ENCODE data around the gene MTMR11. TPM values are rescaled to one million over a fixed set of nuclear protein-coding genes. Genes with fewer than 3 reads are reported as not detected.
"Not testable (repeated sequence)": the region's sequence is repeated elsewhere in the genome, so short reads cannot be mapped to it uniquely, and the experiment has no call there.

MTMR11 gene
- polyA plus RNA-seq, 4 donors: 32.5 to 174 (median 116) TPM

- FAIRE-seq (no peak), DNase-seq (no peak)
- Histone ChIP-seq H3K4me1 (ENCODE audit: control insufficient read depth in 3 of 3, insufficient read depth in 2 of 3, low read depth in 1 of 3, low read length in 2 of 3) (peaks cover 3 to 24% (median 6%) of the 10 kb centered on the region in 3 donors), H3K9me3 (ENCODE audit: control insufficient read depth in 2 of 2, insufficient read depth in 1 of 2, low read depth in 1 of 2, low read length in 1 of 2) (no peaks in the 10 kb centered on the region), H3K27ac (ENCODE audit: low read depth in 1 of 3, low read length in 2 of 3) (no peak overlapping the region), H3K27me3 (ENCODE audit: control insufficient read depth in 3 of 3, insufficient read depth in 3 of 3, low read length in 3 of 3) (no peaks in the 10 kb centered on the region), H3K4me3 (ENCODE audit: low read depth in 1 of 3, low read length in 3 of 3) (no peak overlapping the region), H3K36me3 (ENCODE audit: control insufficient read depth in 3 of 3, insufficient read depth in 2 of 3, low read depth in 1 of 3, low read length in 3 of 3) (peaks cover 0 to 13% (median 0%) of the 10 kb centered on the region in 3 donors)
- 81 to 91% (median 83%) methylated on average over 5 of the region's 5 CpGs for WGBS, 3 donors
Observed at GRCh38 chr1:149903836-149904491, 32.7 kb downstream of the MTMR11 start.

- no peak for FAIRE-seq
- H3K27ac ChIP-seq (ENCODE audit: low read depth in 1 of 3, low read length in 2 of 3): peak within 1 kb of the TSS; percentile 77 to 96 (median 85)
- 8 to 12% (median 10%) methylated on average over 65 of the region's 65 CpGs for WGBS, 3 donors
Observed at GRCh38 chr1:149899460-149900284, 37.0 kb downstream of the MTMR11 start, which contains the start of gene BOLA1. BOLA1 (plus strand) TSS chr1:149899568; CDS start chr1:149900060, 492 bp downstream.

GRCh38 chr1:149896575-149896974 lies 40.1 kb downstream of the MTMR11 start:
- FAIRE-seq: no peak

More at GRCh38 chr1:149899460-149900284, 37.0 kb downstream of the MTMR11 start, which contains the start of gene BOLA1:
- peaks cover 0 to 3% of the 10 kb centered on the region in 2 donors for H3K9me3 ChIP-seq (ENCODE audit: control insufficient read depth in 2 of 2, insufficient read depth in 1 of 2, low read depth in 1 of 2, low read length in 1 of 2)
- H3K4me1 ChIP-seq (ENCODE audit: control insufficient read depth in 3 of 3, insufficient read depth in 2 of 3, low read depth in 1 of 3, low read length in 2 of 3): peaks cover 3 to 11% (median 6%) of the 10 kb centered on the region in 3 donors
- no peaks in the 10 kb centered on the region for H3K27me3 ChIP-seq (ENCODE audit: control insufficient read depth in 3 of 3, insufficient read depth in 3 of 3, low read length in 3 of 3)
- H3K4me3 ChIP-seq (ENCODE audit: low read depth in 1 of 3, low read length in 3 of 3): peak within 1 kb of the TSS; percentile 59 to 74 (median 73)
- peak; percentile 94 to 96 for DNase-seq
- H3K36me3 ChIP-seq (ENCODE audit: control insufficient read depth in 3 of 3, insufficient read depth in 2 of 3, low read depth in 1 of 3, low read length in 3 of 3): peaks cover 0 to 1% (median 0%) of the 10 kb centered on the region in 3 donors

GRCh38 chr1:149888999-149889289 lies 47.7 kb downstream of the MTMR11 start:
- 29 to 52% (median 46%) methylated on average over 6 of the region's 6 CpGs for WGBS, 3 donors

More at GRCh38 chr1:149896575-149896974, 40.1 kb downstream of the MTMR11 start:
- H3K36me3 ChIP-seq (ENCODE audit: control insufficient read depth in 3 of 3, insufficient read depth in 2 of 3, low read depth in 1 of 3, low read length in 3 of 3): no peaks in the 10 kb centered on the region
- peaks cover 3 to 11% (median 6%) of the 10 kb centered on the region in 3 donors for H3K4me1 ChIP-seq (ENCODE audit: control insufficient read depth in 3 of 3, insufficient read depth in 2 of 3, low read depth in 1 of 3, low read length in 2 of 3)
- H3K27ac ChIP-seq (ENCODE audit: low read depth in 1 of 3, low read length in 2 of 3): no peak overlapping the region
- H3K9me3 ChIP-seq (ENCODE audit: control insufficient read depth in 2 of 2, insufficient read depth in 1 of 2, low read depth in 1 of 2, low read length in 1 of 2): peaks cover 0 to 3% of the 10 kb centered on the region in 2 donors
- no peak overlapping the region for H3K4me3 ChIP-seq (ENCODE audit: low read depth in 1 of 3, low read length in 3 of 3)
- H3K27me3 ChIP-seq (ENCODE audit: control insufficient read depth in 3 of 3, insufficient read depth in 3 of 3, low read length in 3 of 3): no peaks in the 10 kb centered on the region
- no peak for DNase-seq
- WGBS, 3 donors: 78 to 92% (median 91%) methylated on average over 4 of the region's 4 CpGs

GRCh38 chr1:149888247-149888998 lies 48.3 kb downstream of the MTMR11 start:
- 3 to 8% (median 7%) methylated on average over 28 of the region's 28 CpGs for WGBS, 3 donors
- no peak for FAIRE-seq
- peak overlapping the region; percentile 96 to 99 (median 98) for H3K27ac ChIP-seq (ENCODE audit: low read depth in 1 of 3, low read length in 2 of 3)

More at GRCh38 chr1:149888999-149889289, 47.7 kb downstream of the MTMR11 start:
- DNase-seq (no peak), FAIRE-seq (no peak)
- H3K9me3 ChIP-seq (ENCODE audit: control insufficient read depth in 2 of 2, insufficient read depth in 1 of 2, low read depth in 1 of 2, low read length in 1 of 2): no peaks in the 10 kb centered on the region
- H3K27ac ChIP-seq (ENCODE audit: low read depth in 1 of 3, low read length in 2 of 3): peak overlapping the region in 2 of 3 donors; percentile 96 to 98
- peaks cover 0 to 11% (median 5%) of the 10 kb centered on the region in 3 donors for H3K4me1 ChIP-seq (ENCODE audit: control insufficient read depth in 3 of 3, insufficient read depth in 2 of 3, low read depth in 1 of 3, low read length in 2 of 3)
- peak overlapping the region in 2 of 3 donors; percentile 76 for H3K4me3 ChIP-seq (ENCODE audit: low read depth in 1 of 3, low read length in 3 of 3)
- no peaks in the 10 kb centered on the region for H3K27me3 ChIP-seq (ENCODE audit: control insufficient read depth in 3 of 3, insufficient read depth in 3 of 3, low read length in 3 of 3)
- no peaks in the 10 kb centered on the region for H3K36me3 ChIP-seq (ENCODE audit: control insufficient read depth in 3 of 3, insufficient read depth in 2 of 3, low read depth in 1 of 3, low read length in 3 of 3)

GRCh38 chr1:149887456-149888246 lies 49.0 kb downstream of the MTMR11 start:
- Histone ChIP-seq H3K27ac (ENCODE audit: low read depth in 1 of 3, low read length in 2 of 3) (peak overlapping the region; percentile 96 to 99 (median 98)), H3K9me3 (ENCODE audit: control insufficient read depth in 2 of 2, insufficient read depth in 1 of 2, low read depth in 1 of 2, low read length in 1 of 2) (no peaks in the 10 kb centered on the region), H3K4me1 (ENCODE audit: control insufficient read depth in 3 of 3, insufficient read depth in 2 of 3, low read depth in 1 of 3, low read length in 2 of 3) (peaks cover 0 to 15% (median 5%) of the 10 kb centered on the region in 3 donors), H3K36me3 (ENCODE audit: control insufficient read depth in 3 of 3, insufficient read depth in 2 of 3, low read depth in 1 of 3, low read length in 3 of 3) (no peaks in the 10 kb centered on the region), H3K4me3 (ENCODE audit: low read depth in 1 of 3, low read length in 3 of 3) (peak overlapping the region; percentile 26 to 76 (median 76)), H3K27me3 (ENCODE audit: control insufficient read depth in 3 of 3, insufficient read depth in 3 of 3, low read length in 3 of 3) (no peaks in the 10 kb centered on the region)
- WGBS, 3 donors: 0% methylated on average over 43 to 46 of the region's 46 CpGs
- peak; percentile 95 to 98 for DNase-seq
- no peak for FAIRE-seq

More at GRCh38 chr1:149888247-149888998, 48.3 kb downstream of the MTMR11 start:
- peak; percentile 90 to 93 for DNase-seq
- H3K4me3 ChIP-seq (ENCODE audit: low read depth in 1 of 3, low read length in 3 of 3): peak overlapping the region in 2 of 3 donors; percentile 76
- no peaks in the 10 kb centered on the region for H3K9me3 ChIP-seq (ENCODE audit: control insufficient read depth in 2 of 2, insufficient read depth in 1 of 2, low read depth in 1 of 2, low read length in 1 of 2)
- no peaks in the 10 kb centered on the region for H3K36me3 ChIP-seq (ENCODE audit: control insufficient read depth in 3 of 3, insufficient read depth in 2 of 3, low read depth in 1 of 3, low read length in 3 of 3)
- no peaks in the 10 kb centered on the region for H3K27me3 ChIP-seq (ENCODE audit: control insufficient read depth in 3 of 3, insufficient read depth in 3 of 3, low read length in 3 of 3)
- H3K4me1 ChIP-seq (ENCODE audit: control insufficient read depth in 3 of 3, insufficient read depth in 2 of 3, low read depth in 1 of 3, low read length in 2 of 3): peaks cover 0 to 14% (median 5%) of the 10 kb centered on the region in 3 donors

GRCh38 chr1:149887196-149887455 lies 49.6 kb downstream of the MTMR11 start:
- Histone ChIP-seq H3K4me1 (ENCODE audit: control insufficient read depth in 3 of 3, insufficient read depth in 2 of 3, low read depth in 1 of 3, low read length in 2 of 3) (peaks cover 0 to 17% (median 5%) of the 10 kb centered on the region in 3 donors), H3K4me3 (ENCODE audit: low read depth in 1 of 3, low read length in 3 of 3) (peak overlapping the region; percentile 26 to 76 (median 76)), H3K27ac (ENCODE audit: low read depth in 1 of 3, low read length in 2 of 3) (peak overlapping the region; percentile 96 to 99 (median 98))
- FAIRE-seq; DNase-seq; H3K36me3 ChIP-seq (ENCODE audit: control insufficient read depth in 3 of 3, insufficient read depth in 2 of 3, low read depth in 1 of 3, low read length in 3 of 3); H3K27me3 ChIP-seq (ENCODE audit: control insufficient read depth in 3 of 3, insufficient read depth in 3 of 3, low read length in 3 of 3); H3K9me3 ChIP-seq (ENCODE audit: control insufficient read depth in 2 of 2, insufficient read depth in 1 of 2, low read depth in 1 of 2, low read length in 1 of 2): not testable (repeated sequence)
- 0% methylated on average over 8 to 13 of the region's 13 CpGs for WGBS, 3 donors

All from small intestine (tissue), 7 donors.